ENCODE measurements around the gene PRKCB.

Gene PRKCB

DNA sequence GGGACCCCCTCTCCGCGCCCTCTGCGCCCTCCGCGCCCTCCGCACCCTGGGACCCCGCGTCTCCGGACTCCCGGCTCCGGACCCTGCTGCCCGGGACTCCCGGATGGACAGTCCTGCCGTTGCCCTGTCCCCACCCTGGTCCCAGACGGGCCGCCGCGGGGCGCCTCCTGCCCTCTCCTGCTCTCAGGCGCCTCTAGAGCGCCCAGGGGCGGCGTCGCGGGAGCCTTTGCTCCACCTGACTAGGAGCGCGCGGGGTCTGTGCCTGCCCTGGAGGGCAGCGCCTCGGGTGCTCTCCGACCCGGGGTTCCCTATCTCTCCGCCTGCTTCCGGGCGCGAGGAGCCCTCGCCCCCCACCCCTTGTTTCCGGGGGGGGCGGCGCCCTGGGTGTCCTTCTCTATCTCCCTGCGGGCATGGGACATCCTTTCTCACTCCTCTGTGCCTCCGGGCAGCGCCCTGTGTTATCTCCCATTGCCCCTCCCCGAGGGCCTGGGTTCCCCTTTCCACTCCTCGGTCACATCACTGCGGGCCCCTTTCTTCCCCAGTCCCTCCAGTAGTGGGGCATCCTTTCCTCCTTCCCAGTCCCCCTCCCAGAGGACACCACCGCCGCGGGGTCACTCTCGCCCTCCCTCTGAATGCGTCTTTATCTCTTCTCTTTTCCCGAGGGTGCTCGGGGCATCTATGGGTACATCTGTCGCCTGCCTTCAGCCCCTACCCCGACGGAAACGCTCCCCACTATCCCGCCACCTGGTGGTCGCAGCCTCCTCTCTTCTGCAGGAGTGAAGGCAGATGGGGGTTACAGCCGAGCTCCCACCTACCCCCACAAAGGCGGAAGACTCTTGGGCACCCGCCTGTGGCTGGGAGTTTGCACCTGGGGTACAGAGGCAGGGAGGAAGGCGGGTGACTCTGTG lies 875 bp downstream of the PRKCB start:
- DNase-seq (ENCODE audit: low spot score), result no peak

DNA sequence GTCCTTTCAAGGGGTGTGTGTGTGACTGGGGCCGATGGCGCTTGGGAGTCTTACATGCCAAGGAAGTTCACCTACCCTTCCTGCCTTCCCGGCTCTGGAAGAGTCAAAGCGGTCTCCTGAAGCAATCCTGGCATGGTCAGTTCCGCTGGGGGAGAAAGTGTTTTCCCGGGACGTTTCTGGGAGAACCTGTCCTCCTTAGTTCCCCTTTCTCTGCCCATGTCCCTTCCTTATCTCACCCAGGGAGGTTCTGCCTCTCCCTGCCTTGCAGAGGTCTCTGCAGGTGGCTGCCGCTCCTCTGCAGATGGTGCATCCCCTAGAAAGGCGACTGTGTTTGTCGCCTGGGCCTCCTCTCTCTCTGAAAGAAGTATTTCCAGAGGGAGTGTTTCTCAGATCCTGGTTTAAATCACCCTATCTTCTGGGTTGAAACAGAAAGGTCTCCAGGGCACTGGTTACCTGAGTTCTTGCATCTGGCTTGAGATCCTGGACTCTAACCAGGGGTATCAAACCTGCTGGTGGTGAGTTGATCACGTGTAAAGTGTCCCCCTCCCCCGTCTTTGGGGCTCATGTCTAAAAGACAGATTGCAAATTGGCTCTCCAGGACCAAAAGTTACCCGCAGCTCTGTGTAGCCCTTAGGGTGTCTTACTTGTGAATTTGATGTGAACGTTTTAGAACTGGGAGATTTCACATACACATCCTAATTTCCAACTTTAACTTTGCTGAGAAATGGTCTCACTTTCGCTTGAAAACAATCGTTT lies 1.9 kb downstream of the PRKCB start:
- DNase-seq (ENCODE audit: low spot score), result no peak

DNA sequence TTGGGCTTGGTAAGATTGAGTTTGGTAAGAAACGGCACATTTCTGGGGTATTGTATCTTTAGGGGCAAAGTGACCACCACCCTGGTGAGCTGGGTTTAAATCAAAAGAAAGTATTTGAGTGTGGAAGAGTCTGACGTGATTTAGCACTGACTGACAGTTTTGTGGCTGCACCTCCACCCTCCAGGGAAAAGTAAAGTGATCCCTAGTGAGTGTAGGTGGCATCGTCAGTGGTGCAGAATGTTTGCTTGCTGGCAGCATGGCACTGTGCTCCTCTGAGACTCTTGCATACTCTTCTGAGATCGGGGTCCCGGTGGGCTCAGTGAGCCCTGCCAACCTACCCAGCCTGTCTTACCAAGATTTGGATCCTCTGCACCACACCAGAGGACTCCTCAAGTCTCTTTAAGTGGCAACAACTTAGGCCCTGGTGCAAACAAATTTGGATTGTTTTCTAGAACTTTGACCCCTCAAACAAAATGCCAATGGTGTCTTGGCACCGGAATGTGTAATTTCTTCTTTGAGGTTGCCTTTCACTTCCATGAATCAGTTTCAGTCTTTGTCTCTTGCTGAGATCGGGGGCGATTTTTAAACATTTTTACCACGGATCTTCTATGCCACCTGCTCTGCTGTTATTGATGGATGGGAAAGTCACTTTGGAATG lies 2.8 kb downstream of the PRKCB start:
- DNase-seq (ENCODE audit: low spot score), result no peak

DNA sequence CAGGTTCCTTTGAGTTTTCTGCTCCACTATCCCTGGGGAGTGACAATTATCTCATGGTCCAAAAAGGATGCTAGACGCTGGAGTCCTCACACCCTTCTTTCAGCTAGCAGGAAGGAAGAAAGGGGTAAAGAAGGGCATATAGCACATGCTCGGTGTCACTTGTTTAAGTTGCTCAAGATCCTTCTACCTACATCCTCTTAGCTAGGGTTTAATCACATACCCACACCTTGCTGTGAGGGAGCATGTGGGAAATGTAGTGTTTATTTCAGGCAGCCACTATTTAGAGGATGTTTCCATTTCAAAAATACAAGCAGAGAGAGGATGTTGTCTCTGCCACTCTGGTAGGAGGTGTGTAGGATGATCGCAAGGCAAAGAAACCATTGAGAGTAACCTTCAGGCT lies 4.5 kb downstream of the PRKCB start:
- no peak for DNase-seq (ENCODE audit: low spot score)

DNA sequence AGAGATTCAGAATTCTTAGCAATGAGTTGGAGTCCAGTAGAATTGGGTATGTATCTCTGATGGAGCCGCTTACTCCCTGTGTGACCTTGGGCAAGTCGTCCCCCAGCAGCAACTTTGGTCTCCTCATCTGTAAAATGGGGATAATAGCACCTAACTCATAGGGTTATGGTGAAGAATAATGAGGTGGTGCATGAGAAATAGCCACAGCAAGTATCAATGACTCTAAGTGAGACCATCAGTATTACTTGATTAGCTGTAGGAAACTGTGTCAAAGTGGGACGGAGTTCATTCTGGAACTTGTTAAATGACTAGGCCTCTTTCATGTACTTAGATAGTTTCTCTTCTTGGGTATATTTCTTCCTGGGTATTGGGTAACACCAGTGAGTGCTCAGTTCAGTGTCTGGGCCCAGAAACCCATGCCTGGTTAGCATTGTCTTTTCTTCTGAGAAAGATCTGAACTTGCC lies 6.4 kb downstream of the PRKCB start:
- DNase-seq (ENCODE audit: low spot score), result no peak

DNA sequence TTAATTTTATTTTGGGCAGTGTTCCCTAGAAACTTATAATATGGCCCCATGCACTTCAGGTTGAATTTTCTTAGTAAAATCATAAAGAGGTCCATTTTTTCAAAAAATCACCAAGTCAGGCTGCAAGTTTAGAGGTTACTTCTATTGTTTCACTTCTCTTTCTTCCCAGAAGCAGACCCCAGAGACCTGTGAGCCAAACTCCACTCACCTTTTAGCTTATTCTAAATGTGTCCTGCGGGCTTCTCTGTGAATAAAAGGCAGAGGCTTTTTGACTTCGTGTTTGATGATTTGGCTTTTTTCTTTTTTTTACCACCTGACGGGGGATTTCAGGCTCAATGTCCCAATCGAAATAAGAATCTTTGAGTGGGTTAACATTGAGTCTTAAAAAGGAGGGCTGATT lies 7.4 kb downstream of the PRKCB start:
- DNase-seq (ENCODE audit: low spot score), result no peak

DNA sequence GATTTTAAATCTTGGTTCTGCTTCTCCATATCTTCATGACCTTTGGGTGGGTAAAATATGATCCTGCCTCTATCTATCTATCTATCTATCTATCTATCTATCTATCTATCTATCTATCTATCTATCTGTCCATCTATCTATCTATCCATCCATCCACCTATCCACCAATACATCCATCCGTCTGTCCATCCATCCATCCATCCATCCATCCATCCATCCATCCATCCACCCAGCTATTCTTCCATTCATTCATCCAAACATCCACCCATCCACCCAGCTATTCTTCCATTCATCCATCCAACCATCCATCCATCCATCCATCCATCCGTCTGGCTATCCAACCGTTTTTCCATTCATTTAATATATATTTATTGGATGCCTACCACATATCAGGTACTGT lies 11.5 kb downstream of the PRKCB start:
- DNase-seq (ENCODE audit: low spot score), result no peak

DNA sequence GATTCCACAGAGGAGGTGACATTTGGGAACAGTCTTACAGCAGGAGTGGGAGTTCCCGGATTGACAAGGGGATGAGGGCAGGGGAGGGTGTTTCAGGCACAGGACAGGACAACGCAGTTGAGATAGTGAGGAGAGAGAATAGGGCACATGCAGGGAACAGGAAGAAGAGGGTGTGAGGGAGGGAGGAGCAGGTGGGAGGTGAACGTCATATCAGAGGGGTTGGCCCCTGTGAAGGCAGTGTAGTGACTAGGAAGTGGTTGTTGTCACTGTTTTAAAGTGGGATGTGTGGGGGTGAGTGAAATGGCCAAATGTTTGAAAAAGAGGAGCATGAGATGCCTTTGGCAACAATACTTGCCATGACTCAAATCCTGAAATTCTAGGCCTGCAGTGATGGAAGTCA lies 12.2 kb downstream of the PRKCB start:
- no peak for DNase-seq (ENCODE audit: low spot score)

DNA sequence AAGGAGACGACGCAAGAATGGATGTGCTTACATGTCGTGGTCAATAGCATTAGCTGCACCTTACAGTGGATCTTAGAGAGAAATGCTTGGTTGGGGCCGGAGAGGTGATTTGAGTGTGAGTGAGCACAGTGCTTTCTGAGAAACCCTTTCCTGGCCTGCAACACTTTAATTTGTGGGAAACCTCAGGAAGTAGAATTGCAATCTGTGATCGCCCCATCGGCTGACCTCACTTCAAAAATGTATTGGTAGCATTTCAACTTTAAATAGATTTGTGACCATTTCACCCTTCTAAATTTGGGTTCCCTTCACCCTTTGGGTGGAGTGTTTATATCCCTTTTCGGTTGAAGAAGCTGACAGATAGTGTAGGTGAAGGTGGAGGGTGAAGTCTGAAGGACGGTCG lies 13.2 kb downstream of the PRKCB start:
- no peak for DNase-seq (ENCODE audit: low spot score)

DNA sequence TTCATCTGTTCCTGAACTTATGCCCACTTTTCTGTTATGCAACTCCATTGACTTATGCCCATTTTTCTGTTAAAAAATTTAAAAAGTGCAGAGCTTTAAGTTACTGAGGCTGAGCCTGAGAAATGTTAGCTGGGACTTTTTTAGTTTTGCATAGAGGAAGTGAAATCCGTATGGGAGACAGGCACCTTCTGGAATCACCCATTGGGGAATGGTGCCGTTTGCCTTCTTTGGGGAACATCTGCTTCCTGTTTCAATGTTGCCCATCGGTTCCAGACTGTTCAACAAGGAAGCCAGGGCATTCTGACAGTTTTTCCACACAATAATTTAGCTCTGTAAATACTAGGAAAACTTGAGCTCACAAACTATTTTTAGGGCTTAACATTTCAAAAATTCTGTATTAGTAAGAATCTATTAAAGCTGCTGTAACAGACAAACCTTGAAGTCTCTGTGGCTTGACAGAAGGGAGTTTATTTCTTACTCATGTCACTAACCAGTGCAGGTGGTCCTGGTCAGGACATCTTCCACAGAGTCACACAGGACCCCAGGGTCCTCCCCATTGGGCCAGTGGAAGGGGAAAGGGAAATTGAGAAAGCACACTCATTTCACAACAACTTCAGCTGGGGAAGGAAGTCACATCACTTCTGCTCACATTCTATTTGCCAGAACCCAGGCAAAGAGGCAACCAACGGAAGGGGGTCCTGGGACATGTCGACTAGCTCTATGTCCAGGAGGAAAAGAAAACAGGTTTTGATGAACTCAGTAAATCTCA lies 17.2 kb downstream of the PRKCB start:
- no peak for DNase-seq (ENCODE audit: low spot score)

DNA sequence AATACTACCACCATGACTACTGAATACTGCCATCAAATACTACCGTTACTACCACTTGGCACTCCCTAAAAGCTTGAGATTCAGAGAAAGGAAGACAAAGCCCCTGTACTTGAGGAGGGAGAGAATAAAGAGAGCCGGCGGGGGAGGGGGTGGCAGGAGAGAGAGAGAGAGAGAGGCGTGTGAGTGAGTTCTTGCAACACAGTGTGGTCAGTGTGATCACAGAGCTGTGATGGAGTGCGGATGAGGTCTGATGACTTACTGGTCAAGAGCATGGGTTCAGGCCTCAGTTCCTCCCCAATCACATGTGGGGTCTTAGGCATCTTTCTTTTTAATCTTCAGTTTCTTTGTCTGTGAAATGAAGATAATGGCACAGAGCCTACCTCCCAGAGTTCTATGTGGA lies 19.2 kb downstream of the PRKCB start:
- no peak for DNase-seq (ENCODE audit: low spot score)

DNA sequence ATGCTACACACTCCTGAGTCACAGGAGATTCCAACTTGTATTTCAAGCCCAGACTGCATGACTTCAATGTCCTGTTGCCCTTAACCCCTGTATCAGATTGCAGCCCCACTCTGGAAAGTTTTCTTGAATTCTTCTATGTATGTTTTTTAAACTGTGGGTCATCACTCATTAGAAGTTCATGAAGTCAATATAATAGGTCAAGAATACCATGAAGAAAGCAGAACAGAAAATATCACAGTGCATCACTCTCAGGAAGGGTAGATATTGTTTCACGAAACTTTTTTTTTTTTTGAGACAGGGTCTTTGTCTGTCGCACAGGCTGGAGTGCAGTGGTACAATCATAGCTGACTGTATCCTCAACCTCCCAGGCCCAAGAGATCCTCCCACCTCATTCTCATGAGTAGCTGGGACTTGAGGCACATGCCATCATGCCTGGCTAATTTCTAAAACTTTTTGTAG lies 20.5 kb downstream of the PRKCB start:
- no peak for DNase-seq (ENCODE audit: low spot score)

DNA sequence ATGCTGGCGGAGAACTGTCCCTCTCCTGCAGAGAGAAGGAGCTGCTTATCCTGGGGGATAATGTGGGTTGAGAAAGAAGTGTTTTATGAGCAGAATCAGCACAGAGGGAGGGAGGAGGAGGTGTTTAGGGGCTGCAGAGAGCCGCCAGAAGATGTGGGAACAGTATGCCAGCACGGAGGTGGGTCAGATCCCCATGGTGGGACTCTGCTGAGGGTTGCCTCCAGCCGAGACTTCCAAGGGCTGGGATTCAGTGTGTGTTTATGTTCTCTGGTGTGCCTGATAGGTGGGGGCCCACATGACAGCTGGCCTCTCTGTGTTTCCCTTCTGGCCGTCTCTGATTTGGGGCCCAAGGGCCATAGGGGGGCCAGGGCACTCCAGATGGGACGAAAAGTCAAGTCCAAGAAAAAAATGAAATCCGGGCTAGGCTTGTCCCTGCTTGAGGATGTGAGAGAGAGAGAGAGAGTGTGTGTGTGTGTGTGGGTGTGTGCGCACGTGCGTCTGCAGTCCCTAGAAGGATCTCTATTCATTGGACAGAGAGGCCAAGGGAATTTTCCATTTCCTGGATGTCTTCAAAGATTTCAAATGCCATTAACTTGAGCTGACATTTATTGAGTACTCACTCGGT lies 21.6 kb downstream of the PRKCB start:
- DNase-seq (ENCODE audit: low spot score), result no peak

DNA sequence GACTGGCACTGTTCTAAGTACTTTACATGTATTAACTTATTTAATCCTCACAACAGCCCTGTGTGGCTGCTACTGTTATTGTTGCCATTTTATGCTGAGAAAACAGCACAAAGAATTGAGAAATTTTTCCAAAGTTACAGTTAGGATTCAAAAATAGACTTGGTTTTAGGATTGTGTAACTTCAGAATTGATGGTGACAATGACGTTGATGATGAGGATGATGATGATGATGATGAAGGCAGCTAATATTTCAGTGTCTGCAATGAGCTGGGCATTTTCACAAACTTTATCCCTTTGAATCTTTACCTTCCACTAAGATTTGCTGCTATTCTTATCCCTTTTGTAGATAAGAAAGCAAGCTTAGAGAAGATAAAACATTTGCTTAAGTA lies 22.1 kb downstream of the PRKCB start:
- DNase-seq (ENCODE audit: low spot score), result no peak

DNA sequence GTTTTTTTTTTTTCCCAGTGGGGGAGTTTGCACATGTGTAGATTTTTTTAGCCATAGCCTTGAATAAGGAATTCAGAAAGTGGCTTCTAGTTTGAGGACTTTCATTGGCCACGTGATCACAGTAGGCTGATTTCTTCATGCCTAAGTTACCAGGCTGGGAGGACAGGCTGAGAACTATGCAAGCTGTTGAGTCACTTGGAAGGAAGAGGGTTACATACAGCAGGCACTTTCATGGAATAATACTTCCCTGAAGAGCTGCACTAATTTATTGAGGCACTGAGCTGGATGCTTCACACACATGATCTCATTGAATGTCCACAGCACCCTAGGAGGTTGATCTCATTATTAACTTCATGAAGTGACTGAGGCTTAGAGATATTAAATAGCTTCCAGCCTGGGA lies 22.8 kb downstream of the PRKCB start:
- no peak for DNase-seq (ENCODE audit: low spot score)

DNA sequence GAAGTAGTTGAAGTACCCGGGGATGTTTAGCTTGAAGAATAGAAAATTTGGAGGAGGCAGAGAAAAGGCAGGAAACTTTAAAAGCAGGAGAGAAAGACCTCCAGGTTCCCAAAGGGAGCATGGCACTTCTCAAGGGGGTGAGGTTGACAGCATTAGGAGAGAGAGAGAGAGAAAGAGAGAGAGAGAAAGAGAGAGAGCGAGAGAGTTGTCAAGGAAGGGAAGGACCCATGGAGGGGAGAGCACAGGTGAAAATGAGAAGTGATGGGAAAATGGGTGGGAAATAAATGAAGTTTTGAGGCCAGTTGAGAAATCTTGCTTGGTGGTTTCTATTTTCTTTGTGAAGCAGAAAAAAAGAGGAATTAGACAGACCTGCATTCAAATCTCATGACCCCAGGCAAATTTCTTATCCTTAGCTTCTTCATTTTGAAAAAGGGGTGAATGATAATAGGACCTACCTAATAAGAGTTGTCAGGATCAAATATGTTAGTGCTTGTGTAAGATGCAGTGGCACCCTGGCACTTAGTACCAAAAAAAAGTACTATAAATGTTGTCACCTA lies 24.0 kb downstream of the PRKCB start:
- no peak for DNase-seq (ENCODE audit: low spot score)

DNA sequence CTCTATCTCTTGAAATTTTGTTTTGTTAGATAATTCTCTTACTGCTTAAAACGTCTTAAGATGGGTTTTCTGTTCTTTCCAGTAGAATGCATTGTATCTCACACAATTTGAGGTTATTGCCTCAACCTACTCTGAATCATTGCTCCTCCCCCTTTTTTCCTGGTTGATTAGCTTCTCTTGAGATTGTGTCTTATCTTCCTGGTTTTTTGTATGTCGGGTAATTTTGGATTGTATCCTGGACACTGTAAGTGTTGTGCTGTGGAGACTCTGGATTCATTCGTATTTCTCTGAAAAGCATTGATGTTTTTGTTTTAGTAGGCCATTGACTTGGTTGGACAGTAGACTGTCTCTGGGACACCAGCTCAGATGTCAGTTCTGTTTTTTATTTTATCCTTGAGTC lies 26.1 kb downstream of the PRKCB start:
- DNase-seq (ENCODE audit: low spot score), result no peak

DNA sequence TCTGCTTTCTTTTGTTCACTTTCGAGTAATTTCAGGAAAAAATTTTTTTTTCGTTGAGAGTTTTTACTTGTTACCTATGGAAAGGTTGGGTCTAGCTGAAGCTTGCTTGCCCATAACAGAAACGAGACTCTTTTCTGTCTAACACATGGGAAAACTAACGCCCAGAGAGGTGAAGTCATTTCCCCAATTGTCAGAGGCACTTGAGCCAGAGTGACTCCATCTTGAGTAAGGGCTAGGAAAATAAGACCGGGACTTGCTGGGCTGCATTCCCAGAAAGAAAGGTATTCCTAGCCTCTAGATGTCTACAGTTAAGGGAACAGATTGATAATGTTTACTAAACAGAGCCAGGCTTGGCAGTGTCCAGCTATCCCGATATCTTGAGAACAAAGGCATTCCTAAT lies 26.8 kb downstream of the PRKCB start:
- no peak for DNase-seq (ENCODE audit: low spot score)

DNA sequence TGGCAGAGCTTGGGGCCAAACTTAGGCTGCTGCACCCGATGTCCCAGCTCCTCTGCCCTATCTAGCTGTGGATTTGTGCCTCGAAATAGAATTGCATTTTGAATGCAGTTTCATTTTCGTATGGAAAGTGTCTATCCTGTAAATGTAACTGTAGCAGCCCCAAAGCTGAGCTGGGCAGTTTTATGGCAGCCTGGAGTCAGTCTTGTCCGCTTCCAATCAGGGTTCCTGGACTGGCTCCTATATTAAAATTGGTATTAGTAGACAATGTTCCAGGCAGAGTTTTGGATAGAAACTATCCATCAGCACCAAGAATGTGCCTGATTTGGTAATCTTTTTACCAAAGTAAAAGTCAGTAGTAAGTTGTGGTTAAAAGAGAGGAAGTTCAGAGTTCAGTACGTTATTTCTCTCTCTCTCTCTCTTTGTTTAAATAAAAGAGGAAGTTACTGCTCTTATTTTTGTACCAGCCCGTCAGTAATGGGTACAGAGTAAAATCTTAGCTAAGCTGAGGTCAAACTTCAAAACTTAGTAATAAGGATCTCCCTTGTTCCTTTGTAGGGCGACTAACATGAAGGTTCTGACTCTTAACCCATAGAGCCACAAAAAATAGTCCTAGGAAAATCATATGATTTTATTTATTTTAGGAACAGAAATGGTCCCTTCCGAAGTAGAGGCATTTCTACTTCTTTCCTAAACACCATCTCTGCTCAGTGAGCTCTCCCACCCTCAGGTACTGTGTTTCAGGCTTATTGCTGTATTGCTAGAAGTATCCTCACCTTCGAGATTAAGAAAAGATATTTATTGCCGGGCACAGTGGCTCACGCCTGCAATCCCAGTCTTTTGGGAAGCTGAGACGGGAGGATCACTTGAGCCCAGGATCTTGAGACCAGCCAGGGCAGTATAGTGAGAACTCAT lies 28.0 kb downstream of the PRKCB start:
- no peak for DNase-seq (ENCODE audit: low spot score)

DNA sequence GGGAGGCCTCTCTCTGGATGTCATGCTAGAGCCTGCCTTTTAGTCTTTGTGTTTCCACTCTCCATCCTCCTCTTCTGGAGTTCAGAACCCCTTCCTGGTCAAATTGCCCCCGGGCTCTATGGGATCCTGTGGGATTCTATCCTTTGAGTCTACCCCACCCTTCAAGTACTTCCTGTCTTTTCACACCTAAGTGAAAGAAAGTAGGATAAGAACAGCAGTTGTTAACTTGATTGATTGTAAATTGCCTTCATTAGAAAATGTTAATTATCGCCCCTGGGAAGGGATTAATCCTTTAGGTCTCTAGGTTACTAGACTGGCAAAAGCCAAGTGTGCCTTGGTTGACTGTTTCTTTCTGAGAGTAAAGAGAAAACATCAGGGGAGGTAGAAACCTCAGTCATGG lies 30.1 kb downstream of the PRKCB start:
- no peak for DNase-seq (ENCODE audit: low spot score)

Data from AG20443 (cell line).